A549 treated with dexamethasone at 1 μM for 4 hours (cell line): ENCODE measurements around the gene SCAMP4. TPM values are rescaled to one million over a fixed set of nuclear protein-coding genes. Genes with fewer than 3 reads are reported as not detected.

Source experiments
- total RNA-seq: library from RNA; stranded (reverse); fragments of 200-300 nt; extraction: Qiagen RNA extraction; gene quantifications from 5 replicates; pipeline ENCODE4 v1.2.3, GENCODE V29; 2022

The SCAMP4 gene, protein sequence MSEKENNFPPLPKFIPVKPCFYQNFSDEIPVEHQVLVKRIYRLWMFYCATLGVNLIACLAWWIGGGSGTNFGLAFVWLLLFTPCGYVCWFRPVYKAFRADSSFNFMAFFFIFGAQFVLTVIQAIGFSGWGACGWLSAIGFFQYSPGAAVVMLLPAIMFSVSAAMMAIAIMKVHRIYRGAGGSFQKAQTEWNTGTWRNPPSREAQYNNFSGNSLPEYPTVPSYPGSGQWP
- total RNA-seq = 54.4 to 62.6 TPM (median 56.4 TPM) in 5 replicates

GRCh38 chr19:1905110-1905862 lies at the start of gene SCAMP4, which contains the start of gene ADAT3:
Gene SCAMP4, plus strand, starts transcription at chr19:1905399. Its CDS starts 9,621 bp downstream, at chr19:1915020.
Gene ADAT3, plus strand, starts transcription at chr19:1905399. Its CDS starts 6,649 bp downstream, at chr19:1912048.

GRCh38 chr19:1863328-1863637 lies 41.9 kb upstream of the SCAMP4 start, which contains the start of gene KLF16:
Gene KLF16, minus strand, starts transcription at chr19:1863579. Its CDS starts 82 bp downstream, at chr19:1863497.

GRCh38 chr19:1885398-1886119 lies 19.6 kb upstream of the SCAMP4 start, which contains the start of gene ABHD17A:
Gene ABHD17A, minus strand, starts transcription at chr19:1885496. Its CDS starts 3,930 bp downstream, at chr19:1881566.

DNA sequence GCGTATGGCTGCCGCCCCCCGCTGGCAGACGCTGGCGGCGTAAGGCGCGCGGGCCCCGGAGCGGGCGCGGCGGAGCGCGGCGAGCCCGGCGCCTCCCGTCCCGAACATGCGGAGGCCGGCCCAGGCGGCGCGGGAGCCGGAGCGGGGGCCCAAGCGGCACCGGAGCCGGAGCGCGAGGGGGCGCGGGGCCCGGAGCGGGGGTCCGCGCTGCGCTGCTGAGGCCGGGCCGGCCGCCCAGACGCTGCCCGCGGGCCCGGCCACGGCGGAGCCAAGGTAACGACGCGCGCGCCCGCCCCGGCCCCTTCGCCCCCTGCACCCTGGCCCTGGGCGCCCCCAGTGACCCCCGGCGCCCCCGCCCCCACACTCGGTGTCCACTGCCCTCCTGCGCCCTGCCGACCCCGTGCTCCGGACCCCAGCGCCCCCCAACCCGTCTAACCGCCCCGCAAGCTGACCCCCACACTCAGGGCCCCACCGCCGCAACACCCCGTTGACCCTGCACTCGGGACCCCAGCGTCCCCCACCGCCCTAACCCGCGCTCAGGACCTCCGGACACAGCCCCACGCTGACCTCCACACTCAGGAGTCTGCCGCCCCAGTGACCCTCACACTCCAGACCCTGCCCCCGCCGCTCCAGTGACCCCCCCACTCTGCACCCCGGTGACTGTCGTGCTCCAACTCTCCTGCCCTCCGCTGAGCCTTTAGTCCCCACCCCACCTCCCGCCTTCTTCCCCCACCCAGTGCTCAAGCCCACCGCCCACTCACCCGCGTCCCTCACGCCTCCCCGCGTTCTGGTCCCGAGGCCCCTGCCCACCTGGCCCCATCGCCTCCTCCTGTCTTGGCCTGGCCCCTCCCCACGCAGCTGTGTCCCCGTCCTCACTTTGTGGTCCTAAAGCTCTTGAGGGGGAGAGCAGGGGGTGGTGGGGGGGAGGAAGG lies 36.2 kb downstream of the SCAMP4 start, which contains the start of gene CSNK1G2:
CSNK1G2 (plus strand) TSS at position 27 of the 932 bp plus-strand sequence. CDS start 28,601 bp downstream, outside the sequence.

Other genes with a start within 250 kb of the SCAMP4 start
- gene ONECUT3, start 151.9 kb upstream of the SCAMP4 start, total RNA-seq = 0.01 TPM in 2 of 5 replicates, not detected in the others
- 1.4 to 3.6 TPM (median 3.3 TPM) in 5 replicates for gene ATP8B3, start 93.1 kb upstream of the SCAMP4 start, total RNA-seq
- 14.9 to 23.9 TPM (median 21.1 TPM) in 5 replicates for gene REXO1, start 56.9 kb upstream of the SCAMP4 start, total RNA-seq
- gene KLF16, start 41.8 kb upstream of the SCAMP4 start, total RNA-seq = 17.6 to 45.1 TPM (median 32.0 TPM) in 5 replicates
- 18.5 to 39.5 TPM (median 38.0 TPM) in 5 replicates for gene ABHD17A, start 19.9 kb upstream of the SCAMP4 start, total RNA-seq
- gene ADAT3, start within 50 bp of the SCAMP4 start, total RNA-seq = 2.0 to 6.8 TPM (median 4.8 TPM) in 5 replicates
- 32.5 to 53.7 TPM (median 47.1 TPM) in 5 replicates for gene CSNK1G2, start 35.8 kb downstream of the SCAMP4 start, total RNA-seq
- 28.8 to 50.7 TPM (median 45.8 TPM) in 5 replicates for gene BTBD2, start 110.3 kb downstream of the SCAMP4 start, total RNA-seq
- 44.4 to 78.6 TPM (median 73.8 TPM) in 5 replicates for gene MKNK2, start 145.8 kb downstream of the SCAMP4 start, total RNA-seq
- gene MOB3A, start 190.9 kb downstream of the SCAMP4 start, total RNA-seq = 13.3 to 19.7 TPM (median 18.4 TPM) in 5 replicates
- 0.30 to 0.73 TPM (median 0.47 TPM) in 5 replicates for gene IZUMO4, start 191.5 kb downstream of the SCAMP4 start, total RNA-seq
- gene AP3D1, start 246.2 kb downstream of the SCAMP4 start, total RNA-seq = 56.3 to 87.5 TPM (median 80.0 TPM) in 5 replicates